GM23338 (cell line): ENCODE measurements around the gene NSF.

ENCODE experiments used
- CREB1 ChIP-seq: fragments of 250-450 bp; sonication (Bioruptor Pico); IDR thresholded peaks from 2 replicates; pipeline ENCODE4 v1.5.0; 2020; ENCODE audit warnings: low read depth, mild to moderate bottlenecking, moderate library complexity
- CTCF ChIP-seq, 2 experiments: fragments of 200-600 bp in 1 of 2; sonication (generic) in 1 of 2; conservative IDR thresholded peaks; 2 replicates each; pipeline versions ENCODE4 v1.5.1 to v1.6.1; 2016 to 2017; ENCODE audit warnings: antibody characterized with exemption in 2 of 2, low read depth in 2 of 2, mild to moderate bottlenecking in 2 of 2, moderate library complexity in 1 of 2
- EZH2 ChIP-seq: fragments of 200-600 bp; sonication (generic); IDR thresholded peaks from one replicate; pipeline ENCODE4 v1.8.0; 2017; ENCODE audit warnings: antibody characterized with exemption, mild to moderate bottlenecking, low read depth; ENCODE audit not compliant: unreplicated experiment
- JUNB ChIP-seq: IDR thresholded peaks from one replicate; pipeline ENCODE4 v1.6.1; 2016; ENCODE audit warnings: antibody characterized with exemption; ENCODE audit not compliant: unreplicated experiment

- TF ChIP-seq CTCF (conservative IDR thresholded peaks at IDR 0.05; ENCODE audit: low read depth in 2 of 2): no peak
- TF ChIP-seq CREB1 (CRISPR knock-in tag): no peak
- no peak for TF ChIP-seq EZH2
- no peak for TF ChIP-seq JUNB
These were observed 206.1 kb downstream of the NSF start for GRCh38 chr17:46796524-46796923.
